ENCODE measurements around the gene RASA3. TPM values are rescaled to one million over a fixed set of nuclear protein-coding genes. Genes with fewer than 3 reads are reported as not detected.
"Not testable (repeated sequence)": the region's sequence is repeated elsewhere in the genome, so short reads cannot be mapped to it uniquely, and the experiment has no call there.

Gene RASA3
- total RNA-seq, 2 donors from 2014 or later = 6.5 to 9.0 TPM

DNA sequence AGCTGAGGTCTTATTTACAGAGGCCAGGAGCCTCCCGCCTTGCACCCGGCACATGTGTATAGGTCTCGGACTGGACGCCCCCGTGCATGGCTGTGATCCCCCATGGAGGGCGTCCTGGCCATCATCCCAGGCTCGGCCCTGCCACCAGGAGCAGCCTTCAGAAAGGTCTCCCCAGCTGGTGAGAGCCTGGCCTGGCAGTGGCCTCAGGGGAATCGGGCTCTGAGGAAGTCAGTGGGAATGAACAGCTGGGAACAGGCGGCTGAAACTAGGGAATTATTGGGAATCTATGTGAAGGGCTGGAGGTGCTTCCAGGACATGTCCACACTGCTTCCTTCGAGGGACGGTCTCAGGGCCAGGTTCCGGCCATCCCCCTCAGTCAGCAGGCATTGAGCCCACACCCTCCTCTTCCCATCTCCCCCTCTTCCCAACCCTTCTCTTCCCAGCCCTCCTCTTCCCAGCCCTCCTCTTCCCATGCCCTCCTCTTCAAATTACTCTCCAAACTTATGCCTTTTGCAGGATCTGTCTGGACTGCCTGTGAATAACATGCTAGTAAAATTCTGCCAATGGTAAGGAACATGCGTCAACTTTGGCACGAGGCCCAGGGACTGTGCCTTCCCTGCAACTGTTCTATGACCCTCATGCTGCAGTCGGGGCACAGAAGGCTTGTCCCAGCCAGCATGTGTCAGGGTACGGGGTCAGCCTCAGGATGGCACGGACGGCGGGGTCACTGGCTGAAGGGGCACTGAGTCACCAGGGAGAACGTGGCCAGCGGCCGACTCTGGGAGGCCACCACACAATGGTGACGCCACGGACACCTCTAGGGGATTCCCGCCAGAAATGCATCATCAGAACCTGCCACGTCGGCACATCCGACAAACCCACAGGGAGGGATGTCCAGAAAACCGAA is 134.3 kb downstream of the RASA3 start:
- intact Hi-C loops (cut with DNase I, micrococcal nuclease) = no loop called here

GRCh38 chr13:113996912-113997745 is 135.3 kb downstream of the RASA3 start:
- intact Hi-C loops (cut with DNase I, micrococcal nuclease) = no loop called here
- ATAC-seq = no peak
- peak in 1 of 2 donors; percentile 10 for DNase-seq

More for the DNA sequence above, 134.3 kb downstream of the RASA3 start:
- DNase-seq (peak in 1 of 2 donors; percentile 50), ATAC-seq (no peak)

- intact Hi-C loops (cut with DNase I, micrococcal nuclease) = no loop called here
- ATAC-seq (no peak), DNase-seq (peak in 1 of 2 donors; percentile 19)
Measured at GRCh38 chr13:113996081-113996911, 136.1 kb downstream of the RASA3 start.

- DNase-seq (peak in 1 of 2 donors; percentile 15), ATAC-seq (no peak)
- intact Hi-C loops (cut with DNase I, micrococcal nuclease) = no loop called here
Measured at GRCh38 chr13:113995051-113995601, 137.3 kb downstream of the RASA3 start.

GRCh38 chr13:113992276-113993005 is 140.0 kb downstream of the RASA3 start:
- intact Hi-C loops (cut with DNase I, micrococcal nuclease) = no loop called here
- DNase-seq (peak in 1 of 2 donors; percentile 7), ATAC-seq (no peak)

- intact Hi-C loops (cut with DNase I, micrococcal nuclease) = no loop called here
- no peak for ATAC-seq
- DNase-seq = peak in 1 of 2 donors; percentile 14
Measured at GRCh38 chr13:113991676-113992179, 140.7 kb downstream of the RASA3 start.

GRCh38 chr13:113991191-113991669 is 141.2 kb downstream of the RASA3 start:
- ATAC-seq = no peak
- intact Hi-C loops (cut with DNase I, micrococcal nuclease) = no loop called here
- no peak for DNase-seq

GRCh38 chr13:113990321-113990837 is 142.0 kb downstream of the RASA3 start:
- intact Hi-C loops (cut with DNase I, micrococcal nuclease) = no loop called here
- DNase-seq (peak; percentile 0 to 1), ATAC-seq (no peak)

DNA sequence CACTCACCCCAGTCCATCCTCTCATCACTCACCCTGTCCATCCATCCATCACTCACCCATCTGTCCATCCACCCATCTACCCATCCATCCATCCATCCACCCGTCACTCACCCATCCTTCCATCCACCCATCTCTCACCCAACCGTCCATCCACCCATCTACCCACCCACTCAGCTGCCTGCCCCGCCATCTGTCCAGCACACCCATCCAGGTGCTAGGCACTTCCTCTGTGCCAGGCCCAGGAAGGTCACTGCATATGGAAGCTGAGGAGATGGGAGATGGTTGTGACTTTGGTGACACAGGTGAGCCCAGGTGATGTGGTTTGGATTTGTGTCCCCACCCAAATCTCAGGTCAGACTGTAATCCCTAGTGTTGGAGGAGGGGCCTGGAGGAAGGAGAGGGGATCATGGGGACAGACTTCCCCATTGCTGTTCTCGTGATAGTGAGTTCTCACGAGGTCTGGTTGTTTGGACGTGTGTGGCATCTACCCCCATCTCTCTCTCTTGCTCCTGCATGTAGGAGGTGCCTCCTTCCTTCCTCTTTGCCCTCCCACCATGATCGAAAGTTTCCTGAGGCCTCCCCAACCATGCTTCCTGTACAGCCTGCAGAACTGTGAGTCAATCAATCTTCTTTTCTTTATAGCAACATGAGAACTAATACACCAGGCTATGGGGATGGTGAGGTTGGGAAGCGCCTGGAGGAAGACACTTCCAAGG is 142.7 kb downstream of the RASA3 start:
- ATAC-seq (no peak), DNase-seq (peak in 1 of 2 donors; percentile 19)
- intact Hi-C loops (cut with DNase I, micrococcal nuclease) = no loop called here

DNA sequence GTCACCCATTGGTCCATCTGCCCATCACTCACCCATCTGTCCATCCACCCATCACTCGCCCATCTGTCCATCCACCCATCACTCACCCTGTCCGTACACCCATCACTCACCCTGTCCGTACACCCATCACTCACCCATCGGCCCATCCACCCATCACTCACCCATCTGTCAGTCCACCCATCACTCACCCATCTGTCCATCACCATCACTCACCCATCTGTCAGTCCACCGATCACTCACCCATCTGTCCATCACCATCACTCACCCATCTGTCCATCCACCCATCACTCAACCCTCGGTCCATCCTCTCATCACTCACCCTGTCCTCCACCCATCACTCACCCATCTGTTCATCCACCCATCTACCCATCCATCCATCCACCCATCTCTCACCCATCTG is 143.6 kb downstream of the RASA3 start:
- peak in 1 of 2 donors; percentile 4 for DNase-seq
- ATAC-seq; intact Hi-C loops (cut with DNase I, micrococcal nuclease): not testable (repeated sequence)

DNA sequence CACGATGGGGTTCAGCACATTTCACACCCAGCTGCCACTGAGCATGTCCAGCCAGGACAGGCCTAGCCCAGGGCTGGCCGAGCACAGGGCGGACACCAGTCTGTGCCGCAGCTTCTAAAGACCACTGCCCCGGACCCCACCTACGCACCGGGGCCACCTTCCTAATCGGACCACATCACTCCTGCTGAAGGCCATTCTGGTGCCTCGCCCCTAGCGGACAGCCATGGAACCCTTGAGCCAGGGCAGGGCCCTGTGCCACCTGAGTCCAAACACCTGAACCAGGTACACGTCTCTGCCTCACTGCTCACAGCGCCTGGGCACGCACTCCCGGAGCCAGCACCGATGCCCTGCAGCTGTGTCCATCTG is 150.1 kb downstream of the RASA3 start:
- intact Hi-C loops (cut with DNase I, micrococcal nuclease) = no loop called here
- ATAC-seq (no peak), DNase-seq (peak in 1 of 2 donors; percentile 22)

DNA sequence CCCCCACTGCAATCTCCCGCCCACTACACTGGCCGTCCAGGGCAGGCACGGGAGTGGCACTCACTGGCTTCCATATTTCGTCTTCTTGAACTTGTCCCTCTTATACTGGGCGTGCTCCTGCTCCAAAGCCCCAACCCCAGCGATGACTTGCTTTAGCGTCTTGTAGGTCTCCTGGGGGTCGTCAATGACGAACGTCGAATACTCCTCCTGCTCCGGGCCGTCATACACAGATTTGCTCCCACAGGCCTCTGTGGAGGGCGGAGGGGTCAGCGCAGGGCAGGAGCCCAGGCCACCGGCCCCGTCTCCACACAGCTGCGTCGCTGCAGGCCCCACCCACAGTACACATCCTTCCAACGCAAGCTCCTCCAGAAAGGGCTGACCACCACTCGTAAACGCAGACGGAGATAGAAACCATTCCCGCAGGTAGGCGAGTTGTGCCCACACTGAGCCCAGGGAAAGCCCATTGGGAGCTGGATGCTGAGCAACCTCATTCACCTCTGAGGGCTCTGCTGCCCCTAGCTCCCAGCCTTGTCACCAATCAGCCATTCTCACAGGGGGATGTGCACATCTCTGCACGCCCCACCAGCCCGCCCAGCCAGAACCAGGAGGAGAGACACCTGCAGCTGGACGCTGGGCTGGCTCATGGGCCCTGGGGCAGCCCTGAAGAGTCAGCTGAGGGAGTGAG is 150.7 kb downstream of the RASA3 start:
- intact Hi-C loops (cut with DNase I, micrococcal nuclease) = no loop called here
- DNase-seq (peak in 1 of 2 donors; percentile 28), ATAC-seq (no peak)

- intact Hi-C loops (cut with DNase I, micrococcal nuclease) = no loop called here
- ATAC-seq (peak; percentile 95), DNase-seq (peak; percentile 92 to 95)
Measured at GRCh38 chr13:113981194-113981605, 151.2 kb downstream of the RASA3 start.

DNA sequence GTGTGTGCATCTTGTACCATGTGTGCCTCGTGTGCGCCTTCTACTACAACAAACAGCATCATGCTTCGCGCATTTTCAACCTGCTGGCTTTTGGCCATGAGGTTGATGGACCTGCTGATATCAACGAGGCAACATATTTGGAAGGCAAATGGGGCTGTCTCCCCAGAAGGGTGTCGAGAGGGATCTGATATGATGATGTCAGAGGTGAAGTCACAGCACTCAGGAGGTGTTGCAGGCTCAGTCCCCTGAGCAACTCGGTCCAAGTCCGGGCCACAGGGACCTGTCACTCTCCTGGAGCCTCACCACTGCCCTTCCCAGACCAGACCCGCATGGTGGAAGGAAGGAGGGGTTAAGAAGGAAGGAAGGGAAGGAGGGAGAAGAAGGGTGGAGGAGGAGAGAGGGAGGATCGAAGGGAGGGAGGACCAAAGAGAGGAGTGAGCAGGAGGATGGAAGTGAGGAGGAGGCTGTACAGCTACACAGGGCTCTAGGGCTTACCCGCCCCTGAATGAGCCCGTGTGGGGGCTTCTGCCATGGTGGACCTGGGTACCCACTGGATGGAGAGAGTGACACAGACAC is 151.8 kb downstream of the RASA3 start:
- DNase-seq (no peak), ATAC-seq (no peak)
- intact Hi-C loops (cut with DNase I, micrococcal nuclease) = no loop called here

DNA sequence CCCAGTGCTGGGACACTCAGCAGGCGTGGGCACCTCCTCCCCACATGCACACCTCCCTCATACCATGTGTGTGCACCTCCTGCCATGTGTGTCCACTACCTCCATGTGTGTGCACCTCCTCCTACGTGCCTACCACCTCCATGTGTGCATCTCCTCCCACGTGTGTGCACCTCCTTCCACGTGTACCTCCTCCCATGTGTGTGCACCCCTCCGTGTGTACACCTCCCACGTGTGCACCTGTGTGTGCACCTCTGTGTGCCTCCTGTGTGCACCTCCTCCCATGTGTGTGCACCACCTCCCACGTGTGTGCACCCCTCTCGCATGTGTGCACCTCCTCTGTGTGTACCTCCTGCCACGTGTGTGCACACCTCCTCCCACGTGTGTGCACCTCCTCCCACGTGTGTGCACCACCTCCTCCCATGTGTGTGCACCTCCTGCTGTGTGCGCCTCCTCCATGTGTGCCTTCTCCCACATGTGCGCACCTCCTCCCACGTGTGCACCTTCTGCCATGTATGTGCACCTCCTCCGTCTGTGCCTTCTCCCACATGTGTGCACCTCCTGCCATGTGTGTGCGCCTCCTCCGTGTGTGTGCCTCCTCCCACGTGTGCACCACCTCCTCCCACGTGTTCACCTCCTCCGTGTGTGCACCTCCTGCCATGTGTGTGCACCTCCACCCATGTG is 152.5 kb downstream of the RASA3 start:
- intact Hi-C loops (cut with DNase I, micrococcal nuclease) = no loop called here
- ATAC-seq (no peak), DNase-seq (no peak)

All from left colon (tissue), 2 donors.